GM13976 (cell line): ENCODE results near the gene ANKEF1.
"Not testable (repeated sequence)": the region's sequence is repeated elsewhere in the genome, so short reads cannot be mapped to it uniquely, and the experiment has no call there.

Experiments
- DNase-seq: peaks from one replicate; pipeline ENCODE4 v3.0.0; 2012; ENCODE audit warnings: low spot score
- in situ Hi-C: fragments of 300-500 bp; cut with MboI; formaldehyde crosslinking; loops from one replicate; pipeline ENCODE4 v1.12.0; 2022; ENCODE audit warnings: low sequenced_read_pairs, mixed read lengths, inconsistent platforms; ENCODE audit not compliant: unreplicated experiment
- TF ChIP-seq, protein P1 (sequence below): IDR thresholded peaks from 2 replicates; pipeline ENCODE4 v1.5.1; 2012; ENCODE audit warnings: borderline replicate concordance, mild to moderate bottlenecking; ENCODE audit not compliant: insufficient read depth; ENCODE audit errors: extremely low read depth, missing control alignments, control extremely low read depth

The ANKEF1 gene

DNA sequence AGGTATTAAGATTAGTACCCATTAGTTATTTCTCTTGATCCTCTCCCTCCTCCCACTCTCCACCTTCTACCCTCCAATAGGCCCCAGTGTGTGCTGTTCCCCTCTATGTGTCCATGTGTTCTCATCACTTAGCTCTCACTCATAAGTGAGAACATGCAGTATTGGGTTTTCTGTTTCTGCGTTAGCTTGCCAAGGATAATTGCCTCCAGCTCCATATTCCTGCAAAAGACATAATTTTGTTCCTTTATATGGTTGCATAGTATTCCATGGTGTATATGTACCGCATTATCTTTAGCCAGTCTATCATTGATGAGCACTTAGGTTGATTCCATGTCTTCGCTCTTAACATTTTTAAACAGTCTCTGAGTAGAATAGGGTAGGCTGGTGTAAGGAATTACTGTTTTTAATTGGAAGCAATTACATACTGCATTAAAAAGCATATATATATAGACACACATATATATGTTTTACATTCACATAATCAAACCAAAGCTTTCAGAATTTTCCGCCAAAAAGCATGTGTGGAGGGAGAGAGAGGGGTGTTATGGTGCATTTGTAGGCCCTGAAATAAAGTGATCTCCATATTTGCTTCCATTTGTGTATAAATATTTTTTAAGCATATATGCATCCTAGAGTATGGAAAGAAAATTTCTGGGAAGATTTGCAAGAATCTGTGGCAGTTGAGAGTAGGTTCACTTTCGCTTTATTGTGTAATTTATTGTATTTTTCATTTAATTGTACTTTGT, 709 bp upstream of the ANKEF1 start:
- TF ChIP-seq, protein P1, sequence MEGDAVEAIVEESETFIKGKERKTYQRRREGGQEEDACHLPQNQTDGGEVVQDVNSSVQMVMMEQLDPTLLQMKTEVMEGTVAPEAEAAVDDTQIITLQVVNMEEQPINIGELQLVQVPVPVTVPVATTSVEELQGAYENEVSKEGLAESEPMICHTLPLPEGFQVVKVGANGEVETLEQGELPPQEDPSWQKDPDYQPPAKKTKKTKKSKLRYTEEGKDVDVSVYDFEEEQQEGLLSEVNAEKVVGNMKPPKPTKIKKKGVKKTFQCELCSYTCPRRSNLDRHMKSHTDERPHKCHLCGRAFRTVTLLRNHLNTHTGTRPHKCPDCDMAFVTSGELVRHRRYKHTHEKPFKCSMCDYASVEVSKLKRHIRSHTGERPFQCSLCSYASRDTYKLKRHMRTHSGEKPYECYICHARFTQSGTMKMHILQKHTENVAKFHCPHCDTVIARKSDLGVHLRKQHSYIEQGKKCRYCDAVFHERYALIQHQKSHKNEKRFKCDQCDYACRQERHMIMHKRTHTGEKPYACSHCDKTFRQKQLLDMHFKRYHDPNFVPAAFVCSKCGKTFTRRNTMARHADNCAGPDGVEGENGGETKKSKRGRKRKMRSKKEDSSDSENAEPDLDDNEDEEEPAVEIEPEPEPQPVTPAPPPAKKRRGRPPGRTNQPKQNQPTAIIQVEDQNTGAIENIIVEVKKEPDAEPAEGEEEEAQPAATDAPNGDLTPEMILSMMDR, result no peak
- in situ Hi-C loops, result no loop called here
- DNase-seq, result no peak

DNA sequence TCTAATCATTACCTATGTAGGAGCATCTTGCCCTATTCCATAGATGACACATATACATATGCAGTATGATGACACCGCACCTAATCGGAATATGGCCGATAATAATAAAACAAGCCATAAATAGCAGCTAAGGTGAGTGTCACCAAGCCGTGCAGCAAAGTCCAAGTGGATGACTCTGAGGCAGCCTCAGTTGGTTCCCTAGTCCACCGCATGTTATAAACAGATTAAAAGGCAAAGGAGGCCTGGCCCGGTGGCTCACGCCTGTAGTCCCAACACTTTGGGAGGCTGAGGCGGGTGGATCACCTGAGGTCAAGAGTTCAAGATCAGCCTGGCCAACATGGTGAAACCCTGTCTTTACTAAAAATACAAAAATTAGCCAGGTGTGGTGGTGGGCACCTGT, 1.5 kb downstream of the ANKEF1 start:
- in situ Hi-C loops, DNase-seq: not testable (repeated sequence)

DNA sequence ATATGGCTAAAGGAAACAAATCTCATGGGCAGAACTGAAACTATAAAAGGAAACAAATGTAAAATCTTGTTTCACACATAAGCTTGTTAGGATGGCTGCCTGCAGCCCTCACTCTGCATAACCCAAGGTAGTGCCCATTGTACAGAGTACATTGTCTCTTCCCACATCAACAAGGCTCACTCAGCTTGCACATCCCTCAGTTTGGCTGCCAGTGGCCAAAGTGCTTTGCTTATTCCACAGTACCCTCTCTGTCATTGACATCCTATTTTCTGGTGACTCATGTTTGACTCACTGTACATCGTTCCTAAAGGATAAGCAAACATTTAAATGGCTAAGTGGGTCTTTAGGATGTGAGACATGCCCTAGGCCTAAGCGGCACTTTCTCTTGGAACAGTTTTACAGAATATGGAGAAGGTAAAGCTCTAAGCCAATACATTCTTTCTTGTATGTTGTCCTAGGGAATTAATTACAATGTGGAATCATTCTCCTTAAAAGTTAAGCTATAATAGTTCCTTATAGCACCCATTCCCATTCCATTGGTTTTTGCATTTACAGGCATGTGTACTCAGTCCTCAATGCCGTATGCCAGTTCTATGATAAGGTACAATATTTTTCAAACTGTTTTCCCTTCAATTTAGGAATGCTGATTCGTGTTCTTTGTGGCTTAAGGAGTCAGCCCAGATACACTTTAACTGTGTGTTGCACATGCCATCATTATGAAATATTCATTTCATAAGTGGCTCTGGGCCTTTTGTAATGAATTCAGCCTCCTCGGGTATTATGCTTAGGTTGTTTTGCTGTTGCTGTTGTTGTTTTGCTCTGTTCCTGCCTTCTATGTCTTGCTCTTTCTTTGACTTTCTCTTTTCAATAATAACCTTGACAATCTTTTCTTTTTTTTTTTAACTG, 5.5 kb downstream of the ANKEF1 start:
- TF ChIP-seq, protein P1, result no peak
- in situ Hi-C loops, result no loop called here
- DNase-seq, result no peak

DNA sequence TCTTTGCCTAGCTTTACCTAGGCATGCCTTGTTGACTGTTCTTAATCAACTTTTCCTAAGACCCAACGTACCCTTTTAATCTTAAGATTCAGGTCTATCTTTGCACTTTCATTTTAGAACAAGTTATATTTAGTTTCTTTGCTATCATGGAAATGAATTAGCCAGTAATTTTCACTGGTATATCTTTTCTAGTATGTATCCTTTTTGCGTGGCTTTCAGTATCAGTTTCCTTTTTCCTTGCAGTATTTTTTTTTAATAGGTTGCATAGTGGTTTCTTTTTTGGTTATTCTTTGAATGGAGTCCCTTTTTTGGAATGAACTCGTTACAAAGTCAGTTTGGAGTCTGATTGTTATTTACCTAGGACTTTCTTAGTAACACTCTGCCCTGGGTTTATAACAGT, 7.3 kb downstream of the ANKEF1 start:
- in situ Hi-C loops, result no loop called here
- TF ChIP-seq, protein P1, result no peak
- DNase-seq, result no peak

DNA sequence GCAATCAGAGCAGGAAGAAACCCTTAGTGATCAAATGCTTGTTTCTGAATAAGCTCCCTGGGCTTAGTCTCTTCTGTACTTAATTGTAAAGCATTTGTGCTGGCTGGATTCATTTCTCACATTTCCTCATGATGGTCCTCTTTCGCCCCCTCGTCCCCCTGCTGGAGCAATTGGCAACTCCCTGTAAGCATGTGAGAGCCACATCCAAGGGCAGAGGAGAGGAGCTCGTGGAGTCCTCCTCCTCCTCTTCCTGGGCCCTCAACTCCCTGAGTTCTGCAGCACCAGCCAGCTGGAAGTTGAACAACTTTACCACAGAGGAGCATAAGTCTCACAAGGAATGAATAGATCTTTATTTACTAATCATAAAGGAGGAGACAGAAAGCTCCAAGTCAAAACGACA, 12.6 kb downstream of the ANKEF1 start:
- DNase-seq, result no peak
- in situ Hi-C loops, result no loop called here
- TF ChIP-seq, protein P1, result no peak

DNA sequence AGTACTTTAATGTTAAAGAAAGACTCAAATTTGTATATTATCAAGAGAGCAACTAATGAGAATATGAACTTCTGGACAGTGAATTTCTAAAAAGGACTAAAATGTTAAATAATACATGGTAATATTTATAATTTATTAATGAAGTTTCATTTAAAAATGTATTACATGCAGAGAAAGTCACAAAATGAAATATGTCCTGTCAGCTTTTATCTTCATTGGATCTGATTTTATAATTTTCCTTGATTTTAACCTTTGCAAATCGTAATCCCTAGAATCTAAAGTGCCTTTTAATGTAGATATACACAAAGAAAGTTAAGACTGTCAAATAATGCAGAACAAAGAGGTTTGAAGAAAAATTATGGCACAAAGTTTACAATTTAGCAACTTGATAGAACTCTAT, 16.4 kb downstream of the ANKEF1 start:
- TF ChIP-seq, protein P1, result no peak

DNA sequence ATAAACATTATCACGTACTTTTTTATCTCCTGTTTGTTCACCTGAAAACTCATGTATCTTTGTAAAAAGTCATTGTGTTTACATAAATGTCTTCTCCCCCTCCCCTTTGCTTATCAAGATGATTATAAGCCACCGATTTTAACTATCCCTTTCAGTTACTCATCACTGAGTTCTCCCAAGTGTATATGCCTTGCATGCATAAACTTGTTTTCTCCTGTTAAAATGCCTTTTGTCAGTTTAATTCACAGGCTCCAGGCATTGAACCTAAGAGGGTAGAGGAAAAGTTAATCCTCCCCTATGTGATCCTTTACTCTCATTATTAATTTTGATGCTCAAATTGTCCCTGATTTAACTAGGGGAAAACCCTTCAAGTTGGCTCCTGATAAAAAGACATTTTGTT, 24.2 kb downstream of the ANKEF1 start:
- DNase-seq, result no peak
- in situ Hi-C loops, result no loop called here
- TF ChIP-seq, protein P1, result no peak

More for the DNA sequence above, 16.4 kb downstream of the ANKEF1 start:
- no peak for DNase-seq
- in situ Hi-C loops, result no loop called here
